DMS79 (cell line): ENCODE results near the gene SERPINB10.

Experiments used
- DNase-seq: peaks from one replicate; lab custom pipeline; 2025; lab: John Stamatoyannopoulos, UW

SERPINB10 gene

GRCh38 chr18:63907664-63908063 is at the start of gene SERPINB10:
Gene SERPINB10, plus strand, starts transcription at chr18:63907958. Its CDS starts 7,553 bp downstream, at chr18:63915511.
- DNase-seq, result no peak

GRCh38 chr18:63858456-63858855 is 49.3 kb upstream of the SERPINB10 start:
- no peak for DNase-seq

- DNase-seq, result no peak
These were observed 47.8 kb upstream of the SERPINB10 start for GRCh38 chr18:63859781-63860475.

- DNase-seq, result no peak
These were observed 47.2 kb upstream of the SERPINB10 start for GRCh38 chr18:63860531-63860930.

GRCh38 chr18:63867368-63868125 is 40.2 kb upstream of the SERPINB10 start:
- DNase-seq, result no peak

GRCh38 chr18:63868546-63868945 is 39.2 kb upstream of the SERPINB10 start:
- no peak for DNase-seq

DNA sequence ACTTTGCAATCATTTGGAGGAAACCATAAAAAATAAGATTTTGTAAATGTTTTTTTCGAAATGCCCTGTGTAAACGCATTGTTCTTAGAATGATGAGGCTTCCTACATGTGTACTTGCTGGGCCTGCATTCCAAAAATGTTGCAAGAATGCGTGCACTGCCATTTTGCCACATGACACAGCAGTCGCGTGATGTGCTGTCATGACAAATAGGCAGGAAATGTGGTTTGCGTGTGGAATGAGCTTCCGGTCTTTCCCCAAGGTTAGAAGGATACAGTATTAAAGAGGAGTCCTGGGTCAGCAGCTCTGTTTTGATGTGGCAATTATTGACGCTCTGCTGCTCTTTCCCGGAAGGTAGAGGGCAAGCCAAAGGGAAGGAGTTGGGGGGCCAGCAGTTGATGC is 38.4 kb upstream of the SERPINB10 start:
- DNase-seq, result no peak

- DNase-seq, result no peak
These were observed 37.9 kb upstream of the SERPINB10 start for GRCh38 chr18:63869851-63870250.

DNA sequence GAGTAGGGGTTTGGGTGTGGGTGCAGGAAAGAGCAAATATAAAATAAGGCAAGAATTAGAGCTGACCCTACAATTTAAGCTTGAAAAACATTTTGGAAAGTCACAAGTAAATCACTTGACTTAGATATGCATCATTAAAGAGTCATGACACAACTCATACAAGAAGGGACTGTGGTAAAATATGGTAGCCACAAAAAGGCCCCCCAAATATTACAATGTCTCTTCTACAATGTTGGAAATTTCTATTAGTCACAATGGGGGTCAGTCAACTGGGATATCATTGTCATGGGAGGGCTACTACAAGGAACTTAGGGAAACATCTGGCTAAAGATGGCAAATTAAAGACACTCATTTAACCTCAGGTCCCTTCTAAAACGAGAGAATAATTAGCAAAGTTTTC is 35.9 kb upstream of the SERPINB10 start:
- DNase-seq, result no peak

DNA sequence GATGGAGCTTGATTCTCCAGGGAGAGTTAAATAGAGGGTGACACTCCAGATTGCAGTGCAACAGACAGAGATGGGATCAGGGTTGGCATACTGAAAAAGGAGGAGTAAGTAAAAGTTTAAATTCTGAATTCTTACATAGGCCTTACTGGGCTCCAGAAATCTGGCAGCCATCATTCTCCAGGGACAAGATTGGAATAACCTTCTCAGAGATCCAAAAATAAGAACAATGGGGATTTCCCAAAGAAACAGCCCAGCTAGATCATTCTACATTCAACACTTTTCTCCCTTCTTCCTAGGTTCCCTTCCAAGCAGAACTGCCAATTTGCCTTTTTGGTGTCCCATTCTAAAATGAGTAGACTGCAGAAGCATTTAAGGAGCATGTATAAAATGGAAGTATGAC is 35.2 kb upstream of the SERPINB10 start:
- DNase-seq, result no peak

- no peak for DNase-seq
These were observed 29.4 kb upstream of the SERPINB10 start for GRCh38 chr18:63878343-63878742.

GRCh38 chr18:63878925-63879324 is 28.8 kb upstream of the SERPINB10 start:
- no peak for DNase-seq

DNA sequence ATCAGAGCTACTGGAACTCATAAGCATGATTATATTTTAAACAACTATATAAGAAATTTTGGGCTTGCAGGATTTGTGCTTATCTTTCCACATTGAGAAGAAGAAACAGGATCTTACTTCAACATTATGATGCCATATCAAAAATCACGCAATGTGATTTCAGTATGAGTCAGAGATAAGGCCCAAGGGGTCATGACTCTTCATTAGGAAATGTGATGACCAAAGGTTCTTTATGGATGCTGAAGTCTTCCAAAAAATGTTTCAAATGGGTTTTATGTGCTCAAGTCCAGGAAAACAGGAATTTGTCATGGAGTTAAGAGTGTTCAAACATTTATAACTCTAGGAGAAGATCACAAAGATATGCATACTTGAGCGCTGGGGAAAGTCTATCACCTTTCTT is 28.0 kb upstream of the SERPINB10 start:
- DNase-seq, result no peak

DNA sequence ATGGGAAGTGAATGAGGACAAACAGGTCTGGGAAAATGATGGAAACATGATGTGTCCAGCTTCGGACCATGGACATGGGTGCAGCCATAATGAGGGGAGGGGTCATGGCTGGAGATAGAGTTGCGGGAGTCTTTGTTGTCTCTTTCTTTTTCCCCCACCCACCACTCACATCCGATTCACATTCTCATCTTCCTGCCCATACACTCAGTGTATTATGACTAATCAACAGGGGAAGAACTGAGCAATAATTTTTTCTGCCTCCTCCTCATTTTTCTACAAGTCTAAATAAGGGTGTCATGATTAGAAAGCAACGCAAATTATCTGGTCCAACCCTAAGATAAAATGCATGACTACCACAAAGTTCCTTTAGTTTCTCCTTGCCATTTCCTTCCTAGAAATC is 25.9 kb upstream of the SERPINB10 start:
- no peak for DNase-seq

GRCh38 chr18:63882333-63883141 is 25.2 kb upstream of the SERPINB10 start:
- DNase-seq, result no peak

- no peak for DNase-seq
These were observed 24.1 kb upstream of the SERPINB10 start for GRCh38 chr18:63883617-63884016.

DNA sequence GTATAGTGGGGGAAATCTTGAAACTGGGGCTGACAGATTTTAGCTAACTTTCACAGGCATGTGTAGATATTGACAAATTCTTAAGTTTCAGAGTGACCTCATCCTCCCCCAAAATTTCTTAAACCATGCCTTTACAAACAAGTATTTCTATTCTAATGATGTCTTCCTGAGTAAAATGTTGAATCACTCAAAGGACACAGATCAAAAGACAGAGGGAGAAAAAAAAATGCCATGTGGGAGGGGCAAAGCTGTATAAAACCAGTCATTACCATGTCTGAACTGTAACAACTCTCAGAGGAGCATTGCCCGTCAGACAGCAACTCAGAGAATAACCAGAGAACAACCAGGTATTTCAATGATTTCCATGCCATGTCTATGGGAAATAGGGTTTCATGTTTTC is 20.3 kb upstream of the SERPINB10 start, which contains the start of gene SERPINB2:
Gene SERPINB2 (plus strand): TSS at position 282 of the 400 bp plus-strand sequence. CDS start 3,740 bp downstream, outside the sequence.
- DNase-seq, result no peak

DNA sequence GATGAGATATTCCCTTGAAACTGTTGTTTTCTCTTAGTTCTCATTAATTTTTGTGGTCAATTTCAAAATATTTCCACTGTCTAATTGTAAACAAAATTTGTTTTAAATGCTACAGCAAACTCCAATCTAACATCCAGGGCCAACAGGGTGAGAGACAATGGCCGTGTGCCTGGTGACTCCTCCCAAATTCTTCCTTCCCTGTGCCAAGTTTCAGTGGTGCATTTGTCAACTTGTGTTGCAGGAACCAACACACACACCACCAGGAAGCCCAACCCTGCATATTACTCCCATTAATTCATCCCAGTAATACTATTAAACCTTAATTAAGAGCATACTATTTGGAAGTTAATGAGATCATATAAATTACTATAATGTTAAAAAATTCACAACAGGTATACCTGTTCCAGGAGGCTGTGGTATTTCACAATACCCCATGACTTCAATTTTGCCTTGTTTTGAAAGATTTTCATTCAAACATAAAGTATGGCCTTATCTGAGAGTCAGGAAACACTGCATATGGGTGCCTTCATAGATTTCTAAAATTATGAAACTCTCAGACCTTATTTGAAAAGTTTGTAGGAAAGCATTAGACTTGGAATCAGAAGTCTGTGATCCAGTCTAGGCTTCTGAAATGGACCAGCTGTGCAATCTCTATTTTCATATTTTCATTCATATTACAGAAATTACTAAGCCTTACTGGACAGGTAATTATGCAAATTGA is 19.1 kb upstream of the SERPINB10 start:
- DNase-seq, result no peak

DNA sequence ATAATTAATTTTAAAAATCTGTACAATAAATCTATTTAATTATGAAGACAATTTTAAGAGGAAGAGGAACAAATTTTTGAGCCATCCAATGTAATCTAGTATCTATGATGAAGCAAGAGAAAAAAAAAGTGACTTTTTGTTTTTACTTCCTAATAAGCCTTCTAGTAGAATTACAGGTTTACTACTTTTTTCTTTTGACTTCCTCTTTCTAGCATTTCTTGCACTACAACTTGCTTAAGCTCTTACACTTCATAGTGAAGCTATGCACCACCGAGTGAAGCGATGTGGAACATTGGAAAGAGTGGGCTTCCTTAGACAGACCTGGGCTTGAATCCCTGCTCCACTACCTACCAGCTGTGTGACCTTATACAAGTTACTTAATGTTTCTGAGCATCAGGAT is 18.1 kb upstream of the SERPINB10 start:
- no peak for DNase-seq

GRCh38 chr18:63890237-63890949 is 17.4 kb upstream of the SERPINB10 start:
- DNase-seq, result no peak

GRCh38 chr18:63890950-63891304 is 16.8 kb upstream of the SERPINB10 start:
- no peak for DNase-seq
